HL-60/S4 (cell line): ENCODE data around the gene LIMS2.

ENCODE experiments used
- in situ Hi-C: fragments of 300-500 bp; cut with MboI; formaldehyde crosslinking; loops from 2 replicates; pipeline ENCODE4 v1.14.3; 2022; ENCODE audit warnings: low sequenced_read_pairs

Gene LIMS2

GRCh38 chr2:127658641-127659407, 16.5 kb downstream of the LIMS2 start:
- in situ Hi-C loops, result no loop called here

DNA sequence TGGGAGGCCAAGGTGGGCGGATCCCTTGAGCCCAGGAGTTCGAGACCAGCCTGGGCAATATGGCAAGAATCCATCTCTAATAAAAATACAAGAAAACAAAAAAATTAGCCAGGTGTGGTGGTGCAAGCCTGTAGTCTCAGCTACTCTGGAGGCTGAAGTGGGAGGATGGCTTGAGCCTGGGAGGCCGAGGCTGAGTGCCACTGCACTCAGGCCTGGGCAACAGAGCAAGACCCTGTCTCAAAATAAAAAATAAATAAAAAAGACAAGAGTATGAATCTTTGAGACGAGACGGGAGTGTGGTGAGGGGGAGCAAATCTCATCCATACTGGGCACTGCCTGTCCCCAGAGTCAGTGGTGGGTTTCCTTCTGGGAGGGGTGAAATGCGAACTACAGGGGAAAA, 17.2 kb downstream of the LIMS2 start:
- in situ Hi-C loops, result no loop called here

GRCh38 chr2:127657232-127657595, 18.1 kb downstream of the LIMS2 start:
- in situ Hi-C loops, result no loop called here

DNA sequence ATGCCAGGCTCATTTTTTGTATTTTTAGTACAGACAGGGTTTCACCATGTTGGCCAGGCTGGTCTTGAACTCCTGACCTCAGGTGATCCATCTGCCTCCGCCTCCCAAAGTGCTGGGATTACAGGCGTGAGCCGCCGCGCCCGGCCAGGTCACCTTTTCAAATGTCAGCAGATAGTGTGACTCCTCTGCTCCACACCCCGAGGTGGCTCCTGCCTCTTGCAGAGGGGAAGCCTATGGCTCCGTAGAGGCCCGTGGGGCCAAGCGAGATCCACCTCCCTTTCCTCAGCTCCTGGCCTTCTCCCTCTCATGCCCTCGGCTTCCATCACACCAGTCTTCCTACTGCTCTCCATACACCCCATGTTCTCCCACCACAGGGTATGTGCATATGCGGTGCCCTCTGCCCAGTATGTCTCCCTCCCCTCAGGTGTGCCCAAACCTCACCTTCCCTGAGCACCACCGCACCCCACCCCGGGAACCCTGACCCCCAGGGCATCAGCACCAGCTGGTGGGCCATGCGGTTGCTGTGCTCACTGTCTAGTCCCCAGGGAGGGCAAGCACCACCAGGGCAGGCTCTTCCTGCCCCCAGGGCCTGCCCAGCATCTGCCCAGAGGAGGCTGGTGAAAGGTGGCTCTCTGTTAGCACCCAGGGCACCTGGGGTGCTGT, 18.6 kb downstream of the LIMS2 start:
- in situ Hi-C loops, result no loop called here

- in situ Hi-C loops, result no loop called here
These were observed 19.9 kb downstream of the LIMS2 start for GRCh38 chr2:127655209-127656073.

DNA sequence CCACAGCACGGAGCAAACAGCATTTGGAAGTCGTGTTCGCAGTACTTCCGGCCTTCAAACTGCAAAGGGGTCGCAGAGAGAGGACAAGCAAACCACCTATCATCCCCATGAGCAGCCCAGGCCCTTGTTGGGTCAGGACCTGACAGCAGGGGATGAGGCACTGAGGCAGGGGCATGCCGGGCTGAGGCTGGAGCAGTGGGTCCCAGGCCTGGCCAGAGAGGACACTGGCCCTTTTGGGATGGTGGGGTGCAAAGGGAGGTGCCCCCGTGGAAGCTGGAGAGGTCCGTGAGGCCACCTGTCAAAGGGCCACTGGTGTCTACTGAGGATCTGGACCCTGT, 20.5 kb downstream of the LIMS2 start:
- in situ Hi-C loops, result no loop called here

- in situ Hi-C loops, result no loop called here
These were observed 21.1 kb downstream of the LIMS2 start for GRCh38 chr2:127654084-127654837.

GRCh38 chr2:127653421-127654083, 21.8 kb downstream of the LIMS2 start:
- in situ Hi-C loops, result no loop called here

- in situ Hi-C loops, result no loop called here
These were observed 22.5 kb downstream of the LIMS2 start for GRCh38 chr2:127652786-127653357.

DNA sequence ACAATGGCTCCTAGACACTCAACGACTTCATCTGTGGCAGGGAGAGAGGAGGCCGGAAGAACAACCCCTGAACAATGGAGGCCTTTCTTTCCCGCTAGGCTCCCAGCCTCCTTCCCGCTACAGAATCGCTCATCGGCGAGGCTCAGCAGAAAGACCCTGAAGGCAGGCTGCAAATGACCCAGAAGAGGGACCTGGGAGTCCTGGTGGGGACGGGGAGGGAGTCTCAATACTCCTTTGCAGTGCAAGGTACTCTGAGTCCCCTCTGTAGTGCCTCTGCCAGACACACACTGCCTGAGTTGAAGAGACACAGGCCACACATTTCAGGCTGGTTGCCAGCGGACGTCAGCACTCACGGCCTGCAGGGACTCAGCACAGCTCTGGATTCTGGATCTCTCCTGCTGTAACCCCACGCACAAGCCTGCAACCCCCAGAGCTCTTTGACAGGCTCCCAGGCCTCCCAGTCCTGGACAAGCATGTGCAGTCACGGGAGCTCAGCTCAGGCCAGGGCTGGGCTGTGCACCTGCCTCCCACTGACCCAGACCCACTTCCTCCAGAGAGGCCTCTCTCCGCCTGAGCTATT, 23.3 kb downstream of the LIMS2 start:
- in situ Hi-C loops, result no loop called here

DNA sequence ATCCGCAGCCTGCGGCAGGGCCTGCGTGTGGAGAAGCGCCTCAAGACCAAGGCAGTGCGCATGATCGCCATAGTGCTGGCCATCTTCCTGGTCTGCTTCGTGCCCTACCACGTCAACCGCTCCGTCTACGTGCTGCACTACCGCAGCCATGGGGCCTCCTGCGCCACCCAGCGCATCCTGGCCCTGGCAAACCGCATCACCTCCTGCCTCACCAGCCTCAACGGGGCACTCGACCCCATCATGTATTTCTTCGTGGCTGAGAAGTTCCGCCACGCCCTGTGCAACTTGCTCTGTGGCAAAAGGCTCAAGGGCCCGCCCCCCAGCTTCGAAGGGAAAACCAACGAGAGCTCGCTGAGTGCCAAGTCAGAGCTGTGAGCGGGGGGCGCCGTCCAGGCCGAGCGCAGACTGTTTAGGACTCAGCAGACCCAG, 23.9 kb downstream of the LIMS2 start:
- in situ Hi-C loops, result no loop called here

DNA sequence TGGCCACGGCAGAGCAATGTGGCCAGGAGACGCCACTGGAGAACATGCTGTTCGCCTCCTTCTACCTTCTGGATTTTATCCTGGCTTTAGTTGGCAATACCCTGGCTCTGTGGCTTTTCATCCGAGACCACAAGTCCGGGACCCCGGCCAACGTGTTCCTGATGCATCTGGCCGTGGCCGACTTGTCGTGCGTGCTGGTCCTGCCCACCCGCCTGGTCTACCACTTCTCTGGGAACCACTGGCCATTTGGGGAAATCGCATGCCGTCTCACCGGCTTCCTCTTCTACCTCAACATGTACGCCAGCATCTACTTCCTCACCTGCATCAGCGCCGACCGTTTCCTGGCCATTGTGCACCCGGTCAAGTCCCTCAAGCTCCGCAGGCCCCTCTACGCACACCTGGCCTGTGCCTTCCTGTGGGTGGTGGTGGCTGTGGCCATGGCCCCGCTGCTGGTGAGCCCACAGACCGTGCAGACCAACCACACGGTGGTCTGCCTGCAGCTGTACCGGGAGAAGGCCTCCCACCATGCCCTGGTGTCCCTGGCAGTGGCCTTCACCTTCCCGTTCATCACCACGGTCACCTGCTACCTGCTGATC, 24.4 kb downstream of the LIMS2 start:
- in situ Hi-C loops, result no loop called here

GRCh38 chr2:127650041-127650784, 25.1 kb downstream of the LIMS2 start:
- in situ Hi-C loops, result no loop called here

- in situ Hi-C loops, result no loop called here
These were observed 25.7 kb downstream of the LIMS2 start for GRCh38 chr2:127649684-127650040.

- in situ Hi-C loops, result no loop called here
These were observed 26.2 kb downstream of the LIMS2 start for GRCh38 chr2:127649100-127649611.

DNA sequence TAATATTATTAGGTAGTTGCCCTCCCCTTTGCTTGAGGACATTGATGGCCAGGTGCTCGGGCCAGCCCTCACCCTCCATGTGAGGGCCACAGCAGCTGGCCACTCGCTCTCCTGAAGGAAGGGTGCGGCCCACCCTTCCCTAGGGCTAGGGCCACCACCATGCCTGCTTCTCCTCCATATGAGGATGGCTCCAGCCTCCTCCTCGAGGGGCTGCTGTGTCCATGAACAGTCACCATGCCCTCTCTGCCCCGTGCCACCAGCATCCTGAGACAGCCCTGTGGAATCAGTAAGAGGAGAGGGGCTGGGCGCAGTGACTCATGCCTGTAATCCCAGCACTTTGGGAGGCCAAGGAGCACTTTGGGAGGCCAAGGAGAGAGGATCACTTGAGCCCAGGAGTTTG, 27.0 kb downstream of the LIMS2 start:
- in situ Hi-C loops, result no loop called here

DNA sequence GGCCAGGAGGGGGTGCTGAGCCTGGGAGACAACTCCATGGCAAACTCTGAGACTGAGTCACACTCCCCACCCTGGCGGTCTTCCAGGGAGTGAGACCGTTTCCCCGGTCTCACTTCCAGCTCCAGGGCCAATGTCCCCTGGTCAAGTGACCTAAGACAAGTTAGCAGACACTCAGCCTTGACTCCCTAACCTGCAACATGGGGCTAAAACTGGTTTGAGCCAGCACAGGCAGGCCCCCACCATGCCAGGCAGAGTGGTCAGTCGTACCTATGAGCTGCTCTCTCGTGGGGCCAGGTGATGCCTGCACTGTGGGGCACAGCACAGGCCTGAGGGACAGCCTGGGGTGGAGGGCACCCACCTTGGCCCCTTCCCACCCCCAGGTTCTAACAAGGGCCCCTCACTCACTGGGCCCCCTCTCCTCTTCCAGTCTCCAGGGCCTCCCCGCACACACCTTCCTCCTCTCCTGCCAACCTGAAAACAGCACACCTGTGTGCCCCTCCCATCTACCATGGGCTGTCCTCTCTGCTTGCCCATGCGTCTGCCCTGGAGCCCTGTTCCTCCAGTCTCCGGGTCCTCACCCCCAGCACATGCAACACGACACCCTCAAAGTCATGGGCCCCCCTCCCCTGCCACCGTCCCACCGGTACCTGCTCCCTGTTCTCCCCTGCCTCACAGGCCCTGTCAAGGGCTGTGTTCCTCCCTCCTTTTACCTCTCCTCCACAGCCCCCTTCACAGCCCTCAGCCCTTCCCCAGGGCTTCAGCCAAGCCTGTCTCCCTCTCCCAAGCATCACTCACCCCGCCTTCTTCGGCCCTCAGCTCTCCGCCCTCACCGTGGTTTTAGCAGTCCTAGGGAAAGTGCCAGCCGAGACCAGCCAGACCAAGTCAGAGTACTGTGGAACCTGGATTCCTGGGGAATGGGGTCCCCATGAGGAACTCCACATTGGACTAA, 27.8 kb downstream of the LIMS2 start:
- in situ Hi-C loops, result no loop called here
